IPS-15b (cell line): ENCODE results near the gene TMX3.

ENCODE experiments used
- H3K27me3 ChIP-seq: one replicate; pipeline ENCODE4 v1.6.1; 2013; ENCODE audit warnings: low read length; ENCODE audit not compliant: control insufficient read depth, insufficient read depth
- H3K36me3 ChIP-seq: one replicate; pipeline ENCODE4 v1.6.1; 2013; ENCODE audit warnings: low read length; ENCODE audit not compliant: control insufficient read depth, insufficient read depth
- H3K4me1 ChIP-seq: one replicate; pipeline ENCODE4 v1.6.1; 2013; ENCODE audit warnings: mild to moderate bottlenecking, low read length; ENCODE audit not compliant: control insufficient read depth, insufficient read depth
- H3K4me3 ChIP-seq: one replicate; pipeline ENCODE4 v1.5.1; 2013; ENCODE audit warnings: low read depth, low read length
- H3K9ac ChIP-seq: one replicate; pipeline ENCODE4 v1.6.1; 2013; ENCODE audit warnings: low read depth, mild to moderate bottlenecking, low read length
- H3K9me3 ChIP-seq: one replicate; pipeline ENCODE4 v1.6.1; 2013; ENCODE audit warnings: mild to moderate bottlenecking, low read length; ENCODE audit not compliant: control insufficient read depth, insufficient read depth

Gene TMX3

GRCh38 chr18:68705119-68705518 lies 9.8 kb downstream of the TMX3 start:
- Histone ChIP-seq H3K36me3 (peaks cover 2% of the 10 kb centered on the region), H3K9ac (no peak overlapping the region), H3K4me1 (no peaks in the 10 kb centered on the region), H3K9me3 (no peaks in the 10 kb centered on the region), H3K27me3 (no peaks in the 10 kb centered on the region), H3K4me3 (no peak overlapping the region)

- H3K9ac ChIP-seq, result no peak overlapping the region
- H3K36me3 ChIP-seq, result peaks cover 2% of the 10 kb centered on the region
- H3K4me1 ChIP-seq, result no peaks in the 10 kb centered on the region
- no peaks in the 10 kb centered on the region for H3K27me3 ChIP-seq
- no peaks in the 10 kb centered on the region for H3K9me3 ChIP-seq
- no peak overlapping the region for H3K4me3 ChIP-seq
Observed at GRCh38 chr18:68703326-68703725, 11.6 kb downstream of the TMX3 start.

- Histone ChIP-seq H3K4me3 (no peak overlapping the region), H3K9ac (no peak overlapping the region), H3K4me1 (no peaks in the 10 kb centered on the region), H3K27me3 (no peaks in the 10 kb centered on the region), H3K9me3 (no peaks in the 10 kb centered on the region), H3K36me3 (peaks cover 2% of the 10 kb centered on the region)
Observed at GRCh38 chr18:68701353-68701752, 13.6 kb downstream of the TMX3 start.

- Histone ChIP-seq H3K36me3 (peaks cover 9% of the 10 kb centered on the region), H3K9ac (no peak overlapping the region), H3K4me3 (no peak overlapping the region), H3K4me1 (no peaks in the 10 kb centered on the region), H3K27me3 (no peaks in the 10 kb centered on the region), H3K9me3 (no peaks in the 10 kb centered on the region)
Observed at GRCh38 chr18:68699043-68699442, 15.9 kb downstream of the TMX3 start.

GRCh38 chr18:68696937-68697336 lies 18.0 kb downstream of the TMX3 start:
- H3K4me1 ChIP-seq, result no peaks in the 10 kb centered on the region
- H3K36me3 ChIP-seq, result peaks cover 15% of the 10 kb centered on the region
- H3K27me3 ChIP-seq, result no peaks in the 10 kb centered on the region
- H3K9ac ChIP-seq, result no peak overlapping the region
- H3K9me3 ChIP-seq, result no peaks in the 10 kb centered on the region
- no peak overlapping the region for H3K4me3 ChIP-seq

- H3K4me3 ChIP-seq, result no peak overlapping the region
- H3K9ac ChIP-seq, result no peak overlapping the region
- no peaks in the 10 kb centered on the region for H3K4me1 ChIP-seq
- peaks cover 15% of the 10 kb centered on the region for H3K36me3 ChIP-seq
- H3K9me3 ChIP-seq, result no peaks in the 10 kb centered on the region
- no peaks in the 10 kb centered on the region for H3K27me3 ChIP-seq
Observed at GRCh38 chr18:68694316-68694715, 20.6 kb downstream of the TMX3 start.

- H3K4me1 ChIP-seq, result no peaks in the 10 kb centered on the region
- H3K36me3 ChIP-seq, result peaks cover 15% of the 10 kb centered on the region
- no peaks in the 10 kb centered on the region for H3K9me3 ChIP-seq
Observed at GRCh38 chr18:68693091-68693815, 21.7 kb downstream of the TMX3 start.

GRCh38 chr18:68679528-68679927 lies 35.4 kb downstream of the TMX3 start:
- Histone ChIP-seq H3K4me1 (no peaks in the 10 kb centered on the region), H3K9ac (no peak overlapping the region), H3K4me3 (no peak overlapping the region), H3K27me3 (no peaks in the 10 kb centered on the region), H3K9me3 (no peaks in the 10 kb centered on the region), H3K36me3 (peaks cover 10% of the 10 kb centered on the region)

More at GRCh38 chr18:68693091-68693815, 21.7 kb downstream of the TMX3 start:
- Histone ChIP-seq H3K4me3 (no peak overlapping the region), H3K9ac (no peak overlapping the region), H3K27me3 (no peaks in the 10 kb centered on the region)

- H3K4me1 ChIP-seq, result no peaks in the 10 kb centered on the region
- H3K4me3 ChIP-seq, result no peak overlapping the region
- H3K9me3 ChIP-seq, result no peaks in the 10 kb centered on the region
- no peak overlapping the region for H3K9ac ChIP-seq
- H3K27me3 ChIP-seq, result no peaks in the 10 kb centered on the region
- peaks cover 8% of the 10 kb centered on the region for H3K36me3 ChIP-seq
Observed at GRCh38 chr18:68676913-68677312, 38.0 kb downstream of the TMX3 start.

GRCh38 chr18:68667121-68667520 lies 47.8 kb downstream of the TMX3 start:
- Histone ChIP-seq H3K9ac (no peak overlapping the region), H3K36me3 (no peaks in the 10 kb centered on the region), H3K4me1 (no peaks in the 10 kb centered on the region)

GRCh38 chr18:68666381-68666780 lies 48.5 kb downstream of the TMX3 start:
- no peaks in the 10 kb centered on the region for H3K36me3 ChIP-seq
- H3K9ac ChIP-seq, result no peak overlapping the region
- H3K27me3 ChIP-seq, result no peaks in the 10 kb centered on the region
- no peak overlapping the region for H3K4me3 ChIP-seq
- no peaks in the 10 kb centered on the region for H3K9me3 ChIP-seq
- no peaks in the 10 kb centered on the region for H3K4me1 ChIP-seq

More at GRCh38 chr18:68667121-68667520, 47.8 kb downstream of the TMX3 start:
- Histone ChIP-seq H3K27me3 (no peaks in the 10 kb centered on the region), H3K9me3 (no peaks in the 10 kb centered on the region), H3K4me3 (no peak overlapping the region)

- no peaks in the 10 kb centered on the region for H3K36me3 ChIP-seq
- H3K4me1 ChIP-seq, result no peaks in the 10 kb centered on the region
- H3K9ac ChIP-seq, result no peak overlapping the region
- no peaks in the 10 kb centered on the region for H3K9me3 ChIP-seq
- no peaks in the 10 kb centered on the region for H3K27me3 ChIP-seq
- no peak overlapping the region for H3K4me3 ChIP-seq
Observed at GRCh38 chr18:68665628-68666027, 49.3 kb downstream of the TMX3 start.
